ENCODE results near the gene TRIM9.

- TF ChIP-seq EP300 (IDR thresholded peaks at IDR 0.05) (no peak), POLR2A (IDR thresholded peaks at IDR 0.05) (no peak), POLR2AphosphoS5 (IDR thresholded peaks at IDR 0.05) (no peak)
- TF ChIP-seq, protein P1, sequence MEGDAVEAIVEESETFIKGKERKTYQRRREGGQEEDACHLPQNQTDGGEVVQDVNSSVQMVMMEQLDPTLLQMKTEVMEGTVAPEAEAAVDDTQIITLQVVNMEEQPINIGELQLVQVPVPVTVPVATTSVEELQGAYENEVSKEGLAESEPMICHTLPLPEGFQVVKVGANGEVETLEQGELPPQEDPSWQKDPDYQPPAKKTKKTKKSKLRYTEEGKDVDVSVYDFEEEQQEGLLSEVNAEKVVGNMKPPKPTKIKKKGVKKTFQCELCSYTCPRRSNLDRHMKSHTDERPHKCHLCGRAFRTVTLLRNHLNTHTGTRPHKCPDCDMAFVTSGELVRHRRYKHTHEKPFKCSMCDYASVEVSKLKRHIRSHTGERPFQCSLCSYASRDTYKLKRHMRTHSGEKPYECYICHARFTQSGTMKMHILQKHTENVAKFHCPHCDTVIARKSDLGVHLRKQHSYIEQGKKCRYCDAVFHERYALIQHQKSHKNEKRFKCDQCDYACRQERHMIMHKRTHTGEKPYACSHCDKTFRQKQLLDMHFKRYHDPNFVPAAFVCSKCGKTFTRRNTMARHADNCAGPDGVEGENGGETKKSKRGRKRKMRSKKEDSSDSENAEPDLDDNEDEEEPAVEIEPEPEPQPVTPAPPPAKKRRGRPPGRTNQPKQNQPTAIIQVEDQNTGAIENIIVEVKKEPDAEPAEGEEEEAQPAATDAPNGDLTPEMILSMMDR (IDR thresholded peaks at IDR 0.05), result no peak
Measured at GRCh38 chr14:51020024-51020710, 74.7 kb downstream of the TRIM9 start.
